Mesothelial cell of epicardium (in vitro differentiated cells): ENCODE measurements around the gene SHISA9. TPM values are rescaled to one million over a fixed set of nuclear protein-coding genes. Genes with fewer than 3 reads are reported as not detected.

Experiments used
- DNase-seq, 2 experiments: peaks; one replicate each; pipeline ENCODE4 v3.0.0; 2021; ENCODE audit warnings: low spot score in 2 of 2; ENCODE audit not compliant: unreplicated experiment in 2 of 2
- H3K27ac Mint-ChIP-seq: 2 replicates; pipeline ENCODE4 v1.8.0; 2021; ENCODE audit warnings: mixed read lengths
- H3K27me3 Mint-ChIP-seq: 2 replicates; pipeline ENCODE4 v1.8.0; 2021; ENCODE audit warnings: low read depth, mixed read lengths
- H3K36me3 Mint-ChIP-seq: 2 replicates; pipeline ENCODE4 v1.8.0; 2021; ENCODE audit warnings: mixed read lengths
- H3K4me1 Mint-ChIP-seq: 2 replicates; pipeline ENCODE4 v1.8.0; 2021; ENCODE audit warnings: mixed read lengths
- H3K4me3 Mint-ChIP-seq: 2 replicates; pipeline ENCODE4 v1.8.0; 2021; ENCODE audit warnings: mild to moderate bottlenecking, moderate library complexity, mixed read lengths
- H3K9me3 Mint-ChIP-seq: 2 replicates; pipeline ENCODE4 v1.8.0; 2021; ENCODE audit warnings: mixed read lengths
- total RNA-seq: library from RNA; stranded (reverse); gene quantifications from 3 replicates; pipeline ENCODE4 v1.2.1, GENCODE V29; 2021
- TF ChIP-seq, protein P1 (sequence below): fragments of 200-600 bp; sonication (generic); IDR thresholded peaks from one replicate; pipeline ENCODE4 v1.5.0; 2021; ENCODE audit warnings: antibody characterized with exemption; ENCODE audit not compliant: unreplicated experiment

Gene SHISA9
- total RNA-seq, 1 donor from 2014 or later = 0.04 TPM

GRCh38 chr16:13102401-13102800, 201.0 kb downstream of the SHISA9 start:
- no peak for DNase-seq
- Mint-ChIP-seq H3K4me1 (no peaks in the 10 kb centered on the region), H3K27me3 (peaks cover 2% of the 10 kb centered on the region), H3K4me3 (no peak overlapping the region), H3K27ac (no peak overlapping the region), H3K9me3 (peaks cover 15% of the 10 kb centered on the region), H3K36me3 (no peaks in the 10 kb centered on the region)
- TF ChIP-seq, protein P1, sequence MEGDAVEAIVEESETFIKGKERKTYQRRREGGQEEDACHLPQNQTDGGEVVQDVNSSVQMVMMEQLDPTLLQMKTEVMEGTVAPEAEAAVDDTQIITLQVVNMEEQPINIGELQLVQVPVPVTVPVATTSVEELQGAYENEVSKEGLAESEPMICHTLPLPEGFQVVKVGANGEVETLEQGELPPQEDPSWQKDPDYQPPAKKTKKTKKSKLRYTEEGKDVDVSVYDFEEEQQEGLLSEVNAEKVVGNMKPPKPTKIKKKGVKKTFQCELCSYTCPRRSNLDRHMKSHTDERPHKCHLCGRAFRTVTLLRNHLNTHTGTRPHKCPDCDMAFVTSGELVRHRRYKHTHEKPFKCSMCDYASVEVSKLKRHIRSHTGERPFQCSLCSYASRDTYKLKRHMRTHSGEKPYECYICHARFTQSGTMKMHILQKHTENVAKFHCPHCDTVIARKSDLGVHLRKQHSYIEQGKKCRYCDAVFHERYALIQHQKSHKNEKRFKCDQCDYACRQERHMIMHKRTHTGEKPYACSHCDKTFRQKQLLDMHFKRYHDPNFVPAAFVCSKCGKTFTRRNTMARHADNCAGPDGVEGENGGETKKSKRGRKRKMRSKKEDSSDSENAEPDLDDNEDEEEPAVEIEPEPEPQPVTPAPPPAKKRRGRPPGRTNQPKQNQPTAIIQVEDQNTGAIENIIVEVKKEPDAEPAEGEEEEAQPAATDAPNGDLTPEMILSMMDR = no peak

DNA sequence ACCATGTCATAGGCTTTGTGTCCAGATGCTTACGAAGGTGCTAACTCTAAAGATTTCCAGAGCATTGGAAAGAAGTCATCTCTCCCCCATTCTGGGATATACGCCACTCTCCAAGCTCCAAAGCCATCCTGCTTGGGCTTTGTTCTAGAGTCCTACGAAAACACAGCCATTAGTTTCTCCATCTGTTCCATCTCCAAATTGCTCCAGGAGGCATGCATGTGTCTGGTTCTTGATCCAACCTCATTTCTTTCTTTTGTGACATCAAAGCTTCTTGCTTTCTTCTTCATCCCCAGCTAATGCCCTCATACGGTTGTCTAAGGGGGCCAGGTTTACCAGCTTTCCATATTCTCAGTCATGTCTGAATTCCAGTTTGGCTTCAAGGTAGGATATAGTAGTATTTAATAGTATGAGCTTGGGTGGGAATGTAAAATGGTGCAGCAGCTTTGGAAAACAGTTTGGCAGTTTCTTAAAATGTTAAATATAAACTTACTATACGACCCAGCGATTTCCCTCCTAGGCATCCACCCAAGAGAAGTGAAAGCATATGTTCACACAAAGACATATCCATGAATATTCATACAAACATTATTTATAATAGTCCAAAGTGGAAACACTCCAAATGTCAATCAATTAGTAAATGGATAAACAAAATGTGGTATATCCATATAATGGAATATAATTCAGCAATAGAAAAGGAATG, 202.6 kb downstream of the SHISA9 start:
- Mint-ChIP-seq H3K27me3 (peaks cover 2% of the 10 kb centered on the region), H3K4me1 (no peaks in the 10 kb centered on the region), H3K27ac (no peak overlapping the region), H3K9me3 (peaks cover 15% of the 10 kb centered on the region), H3K4me3 (no peak overlapping the region), H3K36me3 (no peaks in the 10 kb centered on the region)
- no peak for DNase-seq
- TF ChIP-seq, protein P1 = no peak

DNA sequence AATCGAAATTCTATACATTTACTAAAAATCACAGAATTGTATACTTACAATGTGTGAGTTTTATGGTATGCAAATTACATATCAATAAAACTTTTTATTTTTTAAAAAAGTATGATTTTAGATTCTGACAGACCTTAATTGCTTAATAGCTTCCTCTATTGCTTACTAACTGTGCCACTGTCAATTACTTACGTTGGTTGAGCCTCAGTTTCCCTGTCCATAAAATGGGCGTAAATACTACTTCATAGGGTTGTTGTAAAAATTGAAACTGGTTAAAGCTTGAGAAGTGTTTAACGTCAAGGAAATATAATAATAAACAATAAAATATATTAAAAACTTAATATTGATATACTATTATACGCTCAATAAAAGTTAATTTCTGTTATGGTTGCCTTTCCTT, 203.4 kb downstream of the SHISA9 start:
- H3K27me3 Mint-ChIP-seq = no peaks in the 10 kb centered on the region
- no peak overlapping the region for H3K4me3 Mint-ChIP-seq
- TF ChIP-seq, protein P1 = no peak

GRCh38 chr16:13105427-13105826, 204.0 kb downstream of the SHISA9 start:
- no peak overlapping the region for H3K27ac Mint-ChIP-seq
- peaks cover 15% of the 10 kb centered on the region for H3K9me3 Mint-ChIP-seq
- no peak for DNase-seq
- no peaks in the 10 kb centered on the region for H3K27me3 Mint-ChIP-seq
- no peaks in the 10 kb centered on the region for H3K36me3 Mint-ChIP-seq
- peaks cover 4% of the 10 kb centered on the region for H3K4me1 Mint-ChIP-seq
- no peak overlapping the region for H3K4me3 Mint-ChIP-seq
- TF ChIP-seq, protein P1 = no peak

More for the DNA sequence above, 203.4 kb downstream of the SHISA9 start:
- no peaks in the 10 kb centered on the region for H3K4me1 Mint-ChIP-seq
- no peaks in the 10 kb centered on the region for H3K36me3 Mint-ChIP-seq
- DNase-seq = no peak
- H3K9me3 Mint-ChIP-seq = peaks cover 15% of the 10 kb centered on the region
- H3K27ac Mint-ChIP-seq = no peak overlapping the region

DNA sequence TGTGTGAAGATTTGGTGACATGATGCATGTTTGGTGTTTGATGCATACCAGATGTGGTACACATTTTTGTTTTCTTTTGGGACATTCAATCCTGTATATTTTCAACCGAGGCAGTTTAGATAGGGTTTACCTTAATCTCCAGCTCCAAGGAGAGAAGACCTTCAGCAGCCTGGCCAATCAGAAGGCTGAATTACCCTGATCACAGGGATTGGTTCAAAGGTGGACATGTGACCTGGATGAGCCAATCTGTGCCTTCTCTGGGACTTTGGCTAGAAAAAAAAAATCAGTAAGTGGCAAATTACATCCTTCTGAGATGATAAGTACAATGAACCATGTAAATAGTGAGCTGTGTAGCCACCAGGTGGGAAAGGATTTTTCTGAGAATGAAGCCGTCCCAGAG, 205.1 kb downstream of the SHISA9 start:
- Mint-ChIP-seq H3K9me3 (peaks cover 15% of the 10 kb centered on the region), H3K36me3 (no peaks in the 10 kb centered on the region), H3K27me3 (no peaks in the 10 kb centered on the region), H3K4me3 (no peak overlapping the region), H3K4me1 (peaks cover 8% of the 10 kb centered on the region), H3K27ac (no peak overlapping the region)
- no peak for DNase-seq
- TF ChIP-seq, protein P1 = no peak
